NCI-H128 (cell line): ENCODE measurements around the gene RGS7.
"Not testable (repeated sequence)": the region's sequence is repeated elsewhere in the genome, so short reads cannot be mapped to it uniquely, and the experiment has no call there.

Experiments used
- DNase-seq: peaks from one replicate; lab custom pipeline; 2025; ENCODE audit not compliant: unreplicated experiment; lab: John Stamatoyannopoulos, UW

RGS7 gene

GRCh38 chr1:240739139-240739538 lies 617.9 kb downstream of the RGS7 start:
- DNase-seq: no peak

- DNase-seq: no peak
These were observed 619.2 kb downstream of the RGS7 start for GRCh38 chr1:240737766-240738265.

- DNase-seq: no peak
These were observed 619.7 kb downstream of the RGS7 start for GRCh38 chr1:240737298-240737697.

GRCh38 chr1:240734705-240735104 lies 622.3 kb downstream of the RGS7 start:
- DNase-seq: not testable (repeated sequence)

- no peak for DNase-seq
These were observed 623.0 kb downstream of the RGS7 start for GRCh38 chr1:240734001-240734400.

GRCh38 chr1:240732390-240732789 lies 624.6 kb downstream of the RGS7 start:
- no peak for DNase-seq
